HepG2 (cell line): ENCODE results near the gene DSE.

Experiments
- HOXA7 ChIP-seq: sonication (generic); formaldehyde crosslinking; IDR thresholded peaks from 2 replicates; pipeline ENCODE4 v1.8.1; 2022; ENCODE audit warnings: mild to moderate bottlenecking, missing genetic modification reagents, moderate library complexity
- KLF16 ChIP-seq, 2 experiments: sonication (generic) in 1 of 2; formaldehyde crosslinking in 1 of 2; IDR thresholded peaks; 2 replicates each; pipeline versions ENCODE4 v1.6.1 to v1.8.0; 2016 to 2023; ENCODE audit warnings: missing genetic modification reagents in 2 of 2, missing compliant biosample characterization in 1 of 2
- MXI1 ChIP-seq: IDR thresholded peaks from 3 replicates; pipeline ENCODE4 v1.6.1; 2012; ENCODE audit warnings: low read depth, low read length, inconsistent platforms, borderline replicate concordance
- NCOR1 ChIP-seq: fragments of 200-600 bp; sonication (generic); IDR thresholded peaks from 2 replicates; pipeline ENCODE4 v1.7.0; 2017; ENCODE audit warnings: antibody characterized with exemption, low read length, borderline replicate concordance
- POLR2A ChIP-seq, 2 experiments: IDR thresholded peaks; 2 replicates each; pipeline ENCODE4 v1.6.1; 2011; ENCODE audit warnings: low read depth in 2 of 2, low read length in 2 of 2, mild to moderate bottlenecking in 1 of 2, moderate library complexity in 1 of 2; ENCODE audit not compliant: insufficient read depth in 1 of 2
- REST ChIP-seq, 2 experiments: IDR thresholded peaks; 2 replicates each; pipeline ENCODE4 v1.6.1; 2011 to 2012; ENCODE audit warnings: low read length in 2 of 2, borderline replicate concordance in 1 of 2, low read depth in 1 of 2, mild to moderate bottlenecking in 1 of 2, moderate library complexity in 1 of 2
- RXRA ChIP-seq: sonication (generic); formaldehyde crosslinking; IDR thresholded peaks from 2 replicates; pipeline ENCODE4 v1.5.1; 2020; ENCODE audit warnings: missing genetic modification reagents
- STAT6 ChIP-seq: sonication (generic); formaldehyde crosslinking; IDR thresholded peaks from 2 replicates; pipeline ENCODE4 v1.4.0; 2020; ENCODE audit warnings: missing genetic modification reagents, mild to moderate bottlenecking, borderline replicate concordance
- TBX2 ChIP-seq: sonication (generic); formaldehyde crosslinking; IDR thresholded peaks from 2 replicates; pipeline ENCODE4 v1.5.0; 2020; ENCODE audit warnings: missing genetic modification reagents, mild to moderate bottlenecking, borderline replicate concordance
- ZFX ChIP-seq: sonication (generic); formaldehyde crosslinking; IDR thresholded peaks from 2 replicates; pipeline ENCODE4 v1.4.0; 2020; ENCODE audit warnings: mild to moderate bottlenecking, low read depth, missing genetic modification reagents, moderate library complexity
- ZNF660 ChIP-seq: sonication (generic); formaldehyde crosslinking; IDR thresholded peaks from 2 replicates; pipeline ENCODE4 v1.5.1; 2020; ENCODE audit warnings: mild to moderate bottlenecking, low read depth, missing genetic modification reagents, borderline replicate concordance
- TF ChIP-seq, protein P1 (sequence below): sonication (generic); formaldehyde crosslinking; IDR thresholded peaks from 2 replicates; pipeline ENCODE4 v1.5.0; 2020; ENCODE audit warnings: mild to moderate bottlenecking, missing genetic modification reagents, moderate library complexity

- TF ChIP-seq, protein P1, sequence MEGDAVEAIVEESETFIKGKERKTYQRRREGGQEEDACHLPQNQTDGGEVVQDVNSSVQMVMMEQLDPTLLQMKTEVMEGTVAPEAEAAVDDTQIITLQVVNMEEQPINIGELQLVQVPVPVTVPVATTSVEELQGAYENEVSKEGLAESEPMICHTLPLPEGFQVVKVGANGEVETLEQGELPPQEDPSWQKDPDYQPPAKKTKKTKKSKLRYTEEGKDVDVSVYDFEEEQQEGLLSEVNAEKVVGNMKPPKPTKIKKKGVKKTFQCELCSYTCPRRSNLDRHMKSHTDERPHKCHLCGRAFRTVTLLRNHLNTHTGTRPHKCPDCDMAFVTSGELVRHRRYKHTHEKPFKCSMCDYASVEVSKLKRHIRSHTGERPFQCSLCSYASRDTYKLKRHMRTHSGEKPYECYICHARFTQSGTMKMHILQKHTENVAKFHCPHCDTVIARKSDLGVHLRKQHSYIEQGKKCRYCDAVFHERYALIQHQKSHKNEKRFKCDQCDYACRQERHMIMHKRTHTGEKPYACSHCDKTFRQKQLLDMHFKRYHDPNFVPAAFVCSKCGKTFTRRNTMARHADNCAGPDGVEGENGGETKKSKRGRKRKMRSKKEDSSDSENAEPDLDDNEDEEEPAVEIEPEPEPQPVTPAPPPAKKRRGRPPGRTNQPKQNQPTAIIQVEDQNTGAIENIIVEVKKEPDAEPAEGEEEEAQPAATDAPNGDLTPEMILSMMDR (CRISPR knock-in tag) = no peak
- TF ChIP-seq KLF16 (CRISPR knock-in tag; IDR thresholded peaks at IDR 0.05) (no peak), STAT6 (CRISPR knock-in tag) (no peak), HOXA7 (CRISPR knock-in tag) (no peak), ZFX (CRISPR knock-in tag) (no peak), TBX2 (CRISPR knock-in tag) (no peak), RXRA (CRISPR knock-in tag) (no peak), MXI1 (no peak), ZNF660 (CRISPR knock-in tag) (no peak), NCOR1 (no peak), POLR2A (IDR thresholded peaks at IDR 0.05; ENCODE audit: insufficient read depth in 1 of 2, low read depth in 2 of 2, low read length in 2 of 2) (no peak), REST (IDR thresholded peaks at IDR 0.05; ENCODE audit: borderline replicate concordance in 1 of 2, low read depth in 1 of 2, low read length in 2 of 2) (no peak)
These were observed 31.8 kb upstream of the DSE start for GRCh38 chr6:116338943-116339342.
